Raji (cell line): ENCODE results near the gene PPP1R1B.

Experiments
- POLR2A ChIP-seq: IDR thresholded peaks from 2 replicates; pipeline ENCODE4 v1.6.1; 2011; ENCODE audit warnings: low read depth, low read length, control low read depth; ENCODE audit not compliant: insufficient read depth

Gene PPP1R1B

DNA sequence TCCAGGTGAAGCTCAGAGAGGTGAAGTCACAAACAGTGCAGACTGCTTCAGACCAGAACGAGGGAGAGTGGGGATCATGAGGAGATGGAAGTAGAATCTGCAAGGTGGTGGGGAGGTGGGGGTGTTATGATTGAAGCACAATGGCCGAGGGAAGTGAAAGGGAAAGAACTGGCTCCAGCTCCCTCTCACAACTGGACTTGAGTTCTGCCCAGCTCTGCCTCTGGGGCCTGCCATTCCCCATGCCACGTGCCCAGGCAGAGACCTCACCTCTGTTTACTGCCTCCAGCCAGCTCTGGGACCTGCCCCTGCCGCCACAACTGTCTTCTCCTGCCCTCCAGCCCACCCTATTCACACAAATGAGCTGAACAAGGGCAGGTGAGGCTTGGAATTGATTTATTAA, 44.0 kb downstream of the PPP1R1B start:
- TF ChIP-seq POLR2A = no peak

DNA sequence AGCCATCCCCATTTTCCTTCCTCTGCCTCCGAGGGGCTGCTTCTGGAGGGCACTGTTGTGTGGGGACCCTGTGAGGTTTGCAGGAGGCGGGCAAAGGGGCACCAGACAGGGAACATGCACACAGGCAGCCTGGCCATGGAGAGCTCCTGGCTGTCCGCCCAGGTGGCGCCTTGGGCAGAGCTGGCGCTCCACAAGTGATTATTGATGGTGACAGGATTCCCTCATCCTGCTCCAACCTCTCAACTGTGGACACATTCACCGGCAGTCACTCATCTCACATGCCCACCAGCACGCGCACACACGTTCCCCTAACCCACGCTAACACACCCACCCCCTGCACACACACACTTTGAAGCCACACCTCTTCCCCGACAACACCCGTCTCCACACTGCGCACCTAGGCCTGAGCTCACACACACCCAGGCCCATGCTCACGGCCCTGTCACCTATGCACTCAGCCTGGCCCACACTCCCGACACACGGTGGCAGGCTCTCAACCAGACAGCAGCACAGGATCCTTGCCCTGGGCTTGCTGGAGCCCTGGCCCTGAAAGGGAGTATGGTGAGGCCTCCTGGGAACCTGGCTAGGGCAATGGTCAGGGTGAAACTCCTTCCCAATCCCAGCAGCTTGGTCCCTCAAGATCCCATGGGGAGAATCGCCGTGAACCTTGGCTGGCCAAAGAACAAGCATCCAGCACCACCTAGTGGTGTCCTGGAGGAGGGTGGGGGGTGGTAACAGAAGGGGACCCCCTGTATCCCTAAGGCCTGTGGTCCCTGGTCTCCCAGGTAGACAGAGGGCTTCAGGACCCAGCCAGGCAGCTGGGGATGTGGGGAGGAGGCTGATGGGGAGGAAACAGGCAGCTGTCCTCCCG, 45.1 kb downstream of the PPP1R1B start:
- no peak for TF ChIP-seq POLR2A

DNA sequence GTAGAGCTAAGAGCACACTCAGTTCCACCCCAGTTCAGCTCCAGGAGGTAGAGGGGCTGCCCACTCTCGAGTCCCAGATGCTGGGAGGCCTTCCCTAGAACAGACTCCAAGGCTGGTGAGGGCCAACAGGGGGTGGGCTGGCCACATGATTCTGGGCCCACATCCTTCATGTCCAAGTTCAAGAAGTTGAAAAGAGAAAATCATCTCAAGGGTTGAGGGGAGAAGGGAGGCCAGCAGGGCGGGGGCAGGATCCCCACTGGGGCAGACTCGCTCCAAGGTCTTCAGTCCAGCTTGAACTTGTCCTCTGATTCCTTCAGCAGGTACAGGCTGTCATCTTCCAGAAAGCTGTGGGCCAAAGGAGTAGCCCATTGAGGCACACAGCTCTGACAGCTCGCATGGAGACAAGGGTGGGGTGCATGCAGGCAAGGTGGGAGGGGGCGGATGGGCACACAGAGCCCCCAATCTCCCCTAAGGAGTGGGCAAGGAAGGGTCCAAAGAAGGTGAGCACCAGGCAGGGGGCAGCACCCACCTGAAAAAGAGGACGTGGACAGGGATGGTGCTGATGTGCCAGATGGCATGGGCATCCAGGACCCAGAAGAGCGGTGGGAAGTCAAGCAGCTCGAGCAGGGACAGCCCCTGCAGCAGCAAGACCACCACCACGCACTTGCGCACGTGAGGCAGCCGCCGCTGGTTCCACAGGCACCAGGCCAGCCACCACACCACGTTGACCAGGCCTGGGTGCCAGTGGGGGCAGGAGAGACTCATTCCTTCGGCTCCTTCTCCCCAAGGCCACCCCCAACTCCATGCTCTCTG, 46.0 kb downstream of the PPP1R1B start:
- no peak for TF ChIP-seq POLR2A

DNA sequence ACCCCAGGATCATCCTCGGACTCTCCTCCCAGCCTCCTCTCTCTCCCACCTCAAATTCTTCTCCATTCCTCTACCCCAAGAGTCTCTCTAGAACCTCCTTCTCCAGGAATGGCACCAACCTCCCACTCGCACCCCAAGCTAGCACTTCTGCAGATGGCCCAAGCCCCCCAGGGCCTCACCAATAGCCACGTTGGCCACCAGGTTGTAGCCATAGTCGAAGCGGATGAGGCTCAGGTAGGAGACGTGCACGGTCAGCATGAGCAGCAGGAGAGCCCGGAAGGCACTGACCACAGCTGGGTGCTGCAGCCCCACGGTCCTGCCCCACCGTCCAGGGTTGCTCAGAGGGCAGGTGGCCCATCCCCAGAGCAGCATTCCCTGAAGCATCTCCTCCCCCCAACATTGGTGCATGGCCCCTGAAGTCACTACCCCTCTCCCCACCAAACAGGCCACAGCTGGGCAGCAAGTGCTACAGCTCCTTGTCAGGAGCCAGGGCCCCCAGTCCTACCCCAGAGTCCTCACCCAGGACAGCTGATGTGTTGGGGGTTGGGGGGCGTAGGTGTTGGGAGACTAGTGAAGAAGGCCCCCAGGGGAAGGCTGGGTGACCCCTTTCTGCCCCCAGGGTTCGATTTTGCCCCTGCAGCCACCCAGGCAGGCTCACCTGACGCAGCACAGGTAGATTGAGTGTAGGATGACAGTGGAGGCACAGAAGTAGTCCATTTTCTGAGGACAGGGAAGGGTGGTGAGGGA, 46.8 kb downstream of the PPP1R1B start:
- TF ChIP-seq POLR2A = no peak

DNA sequence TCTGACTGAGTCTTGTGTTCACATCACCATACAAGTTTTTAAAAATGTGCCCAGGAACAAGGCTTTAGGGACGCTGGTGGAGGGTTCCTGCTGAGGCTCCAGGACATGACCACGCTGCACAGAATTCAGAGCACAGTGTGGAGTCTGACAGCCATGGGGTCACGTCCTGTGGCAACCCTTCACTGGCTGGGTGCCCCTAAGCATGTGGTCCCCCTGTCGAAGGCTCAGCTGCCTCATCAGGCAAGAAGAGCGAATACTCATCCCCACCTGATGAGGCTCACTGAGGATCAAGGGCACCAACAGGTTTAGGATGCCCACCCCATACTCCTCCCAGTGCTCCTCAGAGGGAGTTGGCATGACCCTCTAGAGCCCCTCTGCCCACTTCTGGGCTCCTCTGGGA, 47.4 kb downstream of the PPP1R1B start:
- no peak for TF ChIP-seq POLR2A

DNA sequence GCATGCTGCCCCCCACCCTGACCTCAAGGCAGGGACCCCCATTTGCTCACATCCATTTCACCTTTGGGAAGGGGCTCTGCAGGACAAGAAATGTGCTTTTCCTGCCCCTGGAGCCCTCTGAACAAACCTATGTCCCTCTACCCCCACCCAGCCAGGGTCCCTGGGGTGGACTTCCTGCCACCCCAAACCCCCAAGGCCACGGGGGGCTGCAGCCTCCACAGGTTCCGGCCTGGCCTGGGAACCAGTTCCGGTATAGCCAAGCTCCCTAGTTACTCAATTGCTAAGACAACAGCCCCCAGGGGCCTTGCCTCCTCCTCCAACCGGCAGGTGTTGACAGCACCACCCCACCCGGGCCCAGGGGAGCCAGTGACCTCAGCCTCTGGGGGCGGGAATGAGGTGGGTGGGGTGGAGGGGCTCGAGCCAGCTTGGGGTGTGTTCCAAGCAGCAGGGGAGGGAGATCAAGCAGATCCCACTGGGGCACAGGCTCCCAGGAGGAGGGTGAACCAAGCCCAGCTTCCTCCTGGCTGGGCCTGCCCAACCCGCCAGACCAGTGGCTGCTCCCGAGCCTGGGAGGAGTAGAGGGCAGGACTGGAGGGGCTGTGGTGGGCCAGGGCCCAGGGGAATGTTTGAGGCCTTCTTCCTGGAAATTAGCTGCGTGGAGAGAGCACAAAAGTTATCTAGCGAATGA, 48.1 kb downstream of the PPP1R1B start:
- no peak for TF ChIP-seq POLR2A

DNA sequence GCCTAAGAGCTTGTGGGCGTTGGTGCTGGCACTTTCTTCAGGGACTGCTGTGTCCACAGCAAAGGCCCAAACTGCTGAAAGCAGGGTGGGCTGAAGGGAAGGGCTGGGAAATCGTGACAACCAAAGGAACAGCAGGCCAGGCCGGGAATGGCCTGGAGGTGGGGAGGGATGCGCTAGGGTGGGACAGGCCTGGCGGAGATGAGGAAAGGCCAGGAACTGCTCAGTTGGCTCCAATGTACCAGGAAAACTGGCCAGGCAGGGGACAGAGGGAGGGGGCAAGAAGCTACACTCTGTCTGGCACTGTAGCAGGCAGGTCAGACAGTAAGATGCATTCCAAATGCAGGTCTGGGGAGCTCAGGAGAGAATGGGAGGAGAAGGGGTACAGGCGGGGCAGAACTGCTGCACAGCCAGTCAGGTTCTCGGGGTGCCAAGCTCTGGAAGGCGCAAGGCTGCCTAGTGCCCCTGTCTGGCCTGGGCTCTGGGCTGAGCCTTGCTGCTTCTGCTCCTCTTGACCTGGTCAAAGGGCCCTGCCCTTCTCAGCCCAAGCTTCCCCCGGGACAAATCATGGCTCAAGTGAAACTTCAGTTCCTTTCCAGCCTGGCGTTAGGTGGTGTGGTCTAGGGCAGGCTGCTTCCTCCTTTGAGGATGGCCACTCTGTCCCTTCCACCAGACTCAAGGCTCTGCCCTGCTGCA, 48.8 kb downstream of the PPP1R1B start:
- TF ChIP-seq POLR2A = no peak

DNA sequence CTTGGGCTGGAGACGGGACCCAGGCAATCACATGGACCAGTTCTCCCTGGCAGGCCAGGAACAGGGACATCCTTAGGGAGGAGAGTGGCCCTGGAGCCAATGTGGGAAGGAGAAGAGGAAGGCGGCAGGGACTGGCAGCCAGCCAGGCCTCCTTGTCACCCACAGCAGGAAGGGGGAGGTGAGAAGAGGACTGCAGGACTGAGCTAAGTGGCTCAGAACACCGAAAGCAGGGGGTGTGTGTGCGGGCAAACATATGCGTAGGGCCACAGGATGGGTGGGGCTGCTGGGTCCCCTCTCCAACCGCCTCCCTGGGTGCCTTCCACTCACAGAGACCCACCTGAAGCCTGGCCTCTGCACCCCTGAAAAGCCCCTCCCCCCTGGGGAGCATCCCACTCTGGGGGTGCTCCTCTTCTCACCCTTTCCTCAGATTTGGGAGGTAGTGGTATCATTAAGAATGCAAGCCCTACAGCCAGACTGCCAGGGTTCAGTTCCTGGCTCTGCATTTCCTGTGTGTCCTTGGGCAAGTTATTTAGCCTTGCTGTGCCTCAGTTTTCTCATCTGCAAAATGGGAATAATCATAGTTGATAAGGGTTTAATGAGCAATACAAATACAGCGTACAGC, 49.6 kb downstream of the PPP1R1B start:
- no peak for TF ChIP-seq POLR2A

DNA sequence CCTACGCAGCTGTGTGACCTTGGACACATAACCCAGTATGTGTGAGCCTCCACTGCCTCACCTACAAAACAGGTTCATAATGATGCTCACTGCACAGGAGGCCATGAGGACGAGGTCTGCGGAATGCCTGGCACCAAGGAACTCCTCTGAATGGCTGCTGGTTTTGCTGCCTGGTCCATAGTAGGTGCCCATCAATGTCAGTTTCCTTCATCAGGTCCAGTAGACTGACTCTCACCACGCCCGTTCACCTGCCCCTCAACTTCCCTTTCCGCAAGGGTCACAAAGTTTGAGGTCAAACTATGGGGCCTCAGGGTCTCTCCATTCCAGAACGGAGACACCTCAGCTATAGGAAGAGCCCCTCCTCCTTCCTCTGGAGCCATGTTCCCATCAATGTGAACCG, 50.3 kb downstream of the PPP1R1B start:
- TF ChIP-seq POLR2A = no peak

DNA sequence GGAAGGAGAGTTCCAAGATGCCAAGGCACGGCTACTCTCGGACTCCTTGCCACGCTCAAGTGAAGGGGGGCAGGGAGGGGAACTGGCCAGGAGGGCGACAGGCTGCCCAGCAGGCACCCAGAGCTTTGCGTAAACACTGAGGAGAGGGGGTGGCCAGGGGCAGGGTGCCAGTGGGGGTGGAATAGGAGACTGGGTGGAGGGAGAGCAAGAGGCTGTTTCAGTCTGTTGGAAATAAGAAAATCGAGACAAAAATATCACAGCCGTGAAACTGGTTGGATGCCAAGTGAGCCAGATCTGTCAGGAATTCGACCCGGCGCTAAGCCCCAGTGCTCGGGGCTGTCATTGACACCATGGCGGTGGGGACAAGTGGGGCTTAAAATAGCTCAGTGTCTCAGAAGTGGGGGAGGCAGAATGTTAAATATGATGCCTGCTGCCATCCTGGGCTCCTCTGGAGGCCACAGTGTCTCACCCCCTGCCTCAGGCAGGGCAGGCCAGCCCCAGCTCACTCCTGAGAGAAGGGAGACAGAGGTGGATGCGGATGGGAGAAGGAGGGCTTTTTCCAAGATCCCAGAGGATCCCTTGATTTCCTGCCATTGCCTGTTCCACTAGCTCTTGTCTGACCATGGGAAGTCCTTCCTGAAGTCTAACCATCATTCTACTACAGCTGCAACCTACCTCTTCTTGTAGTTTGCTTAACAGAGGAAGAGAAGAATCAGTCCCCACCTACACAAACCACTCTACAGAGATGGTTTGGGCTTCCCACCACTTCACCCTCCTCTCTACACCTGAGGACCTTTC, 51.0 kb downstream of the PPP1R1B start:
- TF ChIP-seq POLR2A = no peak

DNA sequence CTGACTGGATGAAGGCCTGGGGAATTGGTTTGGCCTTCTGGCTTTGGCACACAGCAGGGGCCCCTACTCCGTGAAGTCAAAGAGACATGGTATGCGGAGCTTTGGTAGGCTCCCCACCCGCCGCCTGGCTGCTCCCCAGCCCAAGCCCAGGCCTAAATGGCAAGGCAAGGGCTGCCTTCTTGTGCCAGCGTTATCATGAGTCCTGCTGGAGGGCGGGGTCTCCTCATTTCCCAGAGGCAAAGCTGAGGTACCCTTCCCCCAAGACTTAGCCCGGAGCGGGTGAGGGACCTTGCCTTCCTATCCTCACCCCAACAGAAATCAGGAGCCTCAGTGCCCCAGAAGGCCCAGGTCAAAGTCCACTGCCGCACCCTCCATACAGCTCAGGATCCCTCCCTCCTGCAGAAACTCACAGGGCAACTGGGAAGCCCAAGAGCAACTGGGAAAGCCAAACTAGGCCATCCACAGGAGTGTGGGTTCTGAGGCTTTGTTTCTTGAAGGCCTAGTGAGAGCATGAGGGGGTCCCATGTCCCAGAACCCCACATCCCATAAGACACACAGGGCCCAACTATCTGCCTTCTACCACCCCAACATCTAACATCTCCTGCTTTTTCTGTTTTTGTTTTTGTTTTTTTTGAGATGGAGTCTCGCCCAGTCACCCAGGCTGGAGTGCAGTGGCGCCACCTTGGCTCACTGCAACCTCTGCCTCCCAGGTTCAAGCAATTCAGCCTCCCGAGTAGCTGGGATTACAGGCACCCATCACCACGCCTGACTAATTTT, 51.8 kb downstream of the PPP1R1B start:
- TF ChIP-seq POLR2A = no peak

DNA sequence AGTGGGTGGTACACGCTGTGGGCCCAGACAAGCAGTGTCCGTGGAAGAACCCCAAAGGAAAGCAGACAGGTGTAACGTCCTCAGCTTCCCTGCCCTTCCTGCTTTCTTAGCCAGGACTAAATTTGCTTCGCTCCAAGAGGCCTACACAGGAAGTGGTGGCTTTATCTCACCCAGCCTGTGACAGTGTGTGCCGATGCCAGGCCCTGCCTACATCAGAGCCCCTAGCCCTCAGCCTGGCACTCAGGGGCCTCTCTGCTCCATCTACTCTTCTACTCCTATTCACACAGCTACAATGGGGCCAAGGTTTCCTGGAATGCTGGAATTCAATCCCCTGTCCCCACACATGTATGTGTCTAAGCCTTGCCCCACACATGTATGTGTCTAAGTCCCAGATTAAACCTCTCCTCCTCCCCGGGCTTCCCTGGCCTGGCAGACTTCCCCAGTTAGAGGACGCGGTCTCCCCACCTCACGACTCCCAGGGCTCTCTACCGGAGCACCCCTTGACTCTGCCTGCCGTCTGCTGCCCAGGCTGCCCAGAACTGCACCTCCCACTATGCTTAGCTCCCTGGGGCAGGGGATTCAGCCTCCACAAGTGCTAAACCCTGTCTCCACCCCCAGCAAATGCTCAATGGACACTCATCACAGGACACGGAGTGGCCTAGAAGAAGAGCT, 52.9 kb downstream of the PPP1R1B start:
- no peak for TF ChIP-seq POLR2A

DNA sequence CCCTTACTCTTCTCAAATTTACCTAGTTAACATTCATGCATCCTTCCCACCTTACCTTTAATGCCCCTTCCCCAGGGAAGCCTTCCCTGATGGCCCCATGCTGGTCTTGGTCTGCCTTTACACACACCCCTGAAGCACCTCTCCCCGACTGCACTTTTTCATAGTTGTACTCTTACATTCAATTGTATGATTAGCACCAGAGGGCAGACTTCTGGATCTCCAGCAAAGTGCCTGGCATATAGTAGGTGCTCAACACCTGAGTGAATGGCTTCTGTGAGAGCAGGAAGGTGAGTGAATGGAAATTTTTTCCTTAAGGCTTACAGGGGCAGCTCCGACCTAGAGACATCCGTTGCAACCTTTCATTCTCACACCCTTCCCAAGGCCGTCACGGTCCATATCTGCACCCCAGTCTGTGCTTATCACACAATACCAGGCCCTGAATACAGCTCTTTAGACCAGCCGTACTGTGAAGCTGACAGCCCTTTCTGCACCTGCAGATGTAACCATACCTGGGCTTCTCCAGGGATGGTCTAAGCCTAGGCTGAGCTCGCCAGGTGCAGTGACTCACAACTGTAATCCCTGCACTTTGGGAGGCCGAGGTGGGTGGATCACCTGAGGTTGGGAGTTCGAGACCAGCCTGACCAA, 56.7 kb downstream of the PPP1R1B start:
- no peak for TF ChIP-seq POLR2A
